CD4-positive, alpha-beta T cell (primary cell): ENCODE results near the gene GIPR. TPM values are rescaled to one million over a fixed set of nuclear protein-coding genes. Genes with fewer than 3 reads are reported as not detected.

ENCODE experiments used
- ATAC-seq: fragments of 200-7000 bp; cut with Tn5 transposase; one replicate; pipeline ENCODE4 v1.10.0; 2022; ENCODE audit warnings: mild to moderate bottlenecking; ENCODE audit not compliant: poor library complexity
- CTCF ChIA-PET: fragments of 350-600 bp; sonication (Branson Sonifier 250); formaldehyde crosslinking; loops from one replicate; lab custom pipeline; 2021; ENCODE audit warnings: antibody characterized with exemption, inconsistent platforms; lab: Charles Lee
- POLR2A ChIA-PET: fragments of 350-600 bp; sonication (Branson Sonifier 250); formaldehyde crosslinking; loops from one replicate; lab custom pipeline; 2021; ENCODE audit warnings: antibody characterized with exemption, inconsistent platforms; lab: Charles Lee
- DNase-seq, 14 experiments: peaks; one replicate each; pipeline ENCODE4 v3.0.0-alpha.2; 2013 to 2020; ENCODE audit warnings: mixed read lengths in 2 of 14
- H3K27ac ChIP-seq, 2 donors: one replicate each; pipeline versions ENCODE4 v1.5.1 to v1.7.0; 2013; ENCODE audit warnings: low read length in 2 of 2, low read depth in 1 of 2, mild to moderate bottlenecking in 1 of 2
- H3K27me3 ChIP-seq, 2 experiments: 1 replicate in 1 of 2; 2 replicates in 1 of 2; pipeline versions ENCODE4 v1.6.1 to v1.7.0; 2013; ENCODE audit warnings: low read length in 2 of 2, control low read depth in 1 of 2, mild to moderate bottlenecking in 1 of 2, moderate library complexity in 1 of 2; ENCODE audit not compliant: insufficient read depth in 2 of 2, control insufficient read depth in 1 of 2
- H3K36me3 ChIP-seq: one replicate; pipeline ENCODE4 v1.6.1; 2013; ENCODE audit warnings: low read length, control low read depth; ENCODE audit not compliant: insufficient read depth
- H3K4me1 ChIP-seq: one replicate; pipeline ENCODE4 v1.6.1; 2013; ENCODE audit warnings: low read length, control low read depth; ENCODE audit not compliant: insufficient read depth
- H3K4me3 ChIP-seq: one replicate; pipeline ENCODE4 v1.5.1; 2013; ENCODE audit warnings: mild to moderate bottlenecking, low read length, moderate library complexity
- H3K9me3 ChIP-seq, 2 experiments: 1 replicate in 1 of 2; 2 replicates in 1 of 2; pipeline versions ENCODE4 v1.6.1 to v1.7.0; 2013; ENCODE audit warnings: low read length in 2 of 2, mild to moderate bottlenecking in 2 of 2, control low read depth in 1 of 2, moderate library complexity in 1 of 2; ENCODE audit not compliant: control insufficient read depth in 1 of 2, insufficient read depth in 1 of 2
- H3K27ac Mint-ChIP-seq: one replicate; pipeline ENCODE4 v1.8.0; 2020; ENCODE audit warnings: mixed read lengths
- H3K27me3 Mint-ChIP-seq: one replicate; pipeline ENCODE4 v1.8.0; 2021; ENCODE audit warnings: mixed read lengths
- H3K36me3 Mint-ChIP-seq: one replicate; pipeline ENCODE4 v1.8.0; 2021; ENCODE audit warnings: low read depth, mixed read lengths
- H3K4me1 Mint-ChIP-seq: one replicate; pipeline ENCODE4 v1.8.0; 2021; ENCODE audit warnings: low read depth, mixed read lengths
- H3K4me3 Mint-ChIP-seq: one replicate; pipeline ENCODE4 v1.8.0; 2020; ENCODE audit warnings: mild to moderate bottlenecking, mixed read lengths
- H3K9me3 Mint-ChIP-seq: one replicate; pipeline ENCODE4 v1.8.0; 2020; ENCODE audit warnings: mixed read lengths
- CTCF ChIP-seq: fragments of 200-600 bp; IDR thresholded peaks from one replicate; pipeline ENCODE4 v1.8.0; 2022; ENCODE audit warnings: antibody characterized with exemption, mild to moderate bottlenecking
- intact Hi-C, 2 experiments: fragments of 100-400 bp; cut with DNase I in 1 of 2; cut with micrococcal nuclease in 1 of 2; formaldehyde crosslinking; loops; one replicate each; pipeline versions ENCODE4 v1.15.1 to v1.9.0; 2023 to 2025; cut with DNase I, micrococcal nuclease
- total RNA-seq, 174 experiments: library from RNA in 2 of 174; stranded (reverse) in 2 of 174; gene quantifications; one replicate each; pipeline ENCODE4 v1.2.3 and lab custom pipeline; 2021 to 2026

GIPR gene
- total RNA-seq, 2 experiments from 2014 or later = 2.4 to 3.0 TPM

GRCh38 chr19:45646345-45646698 is 21.7 kb upstream of the GIPR start:
- ATAC-seq (no peak), DNase-seq (no peak)
- no peak for TF ChIP-seq CTCF
- ChIA-PET CTCF (interaction anchor here (1.1 to 1.9 kb wide), 3 partner anchors 35 to 207 kb away, joined by 4 to 8 read pairs (median 4); partner anchors contain the start of gene QPCTL), POLR2A (interaction anchor here (1.0 to 1.3 kb wide), 7 partner anchors 22 to 256 kb away, joined by 3 to 4 read pairs (median 4); partner anchors contain the start of genes DMWD, GIPR, GPR4 and MYPOP)
- Histone ChIP-seq H3K4me1 (peaks cover 45% of the 10 kb centered on the region), H3K36me3 (no peaks in the 10 kb centered on the region), H3K27me3 (no peaks in the 10 kb centered on the region), H3K9me3 (no peaks in the 10 kb centered on the region), H3K4me3 (peak overlapping the region; percentile 51), H3K27ac (no peak overlapping the region)
- Mint-ChIP-seq H3K4me3 (peak overlapping the region; percentile 86), H3K4me1 (peaks cover 39% of the 10 kb centered on the region), H3K27me3 (no peaks in the 10 kb centered on the region), H3K9me3 (no peaks in the 10 kb centered on the region), H3K36me3 (no peaks in the 10 kb centered on the region), H3K27ac (peak overlapping the region; percentile 79)
- intact Hi-C loops = no loop called here

- H3K9me3 Mint-ChIP-seq = no peaks in the 10 kb centered on the region
- Histone ChIP-seq H3K4me3 (no peak overlapping the region), H3K27ac (no peak overlapping the region), H3K9me3 (no peaks in the 10 kb centered on the region), H3K36me3 (no peaks in the 10 kb centered on the region), H3K27me3 (no peaks in the 10 kb centered on the region), H3K4me1 (peaks cover 10% of the 10 kb centered on the region)
- DNase-seq (no peak), ATAC-seq (no peak)
- H3K4me1 Mint-ChIP-seq = peaks cover 9% of the 10 kb centered on the region
- no peaks in the 10 kb centered on the region for H3K27me3 Mint-ChIP-seq
- intact Hi-C loops = no loop called here
- ChIA-PET POLR2A (interaction anchor here (1.2 kb wide), 1 partner anchor 12 kb away, joined by 3 read pairs; the partner anchor contains the start of gene EML2), CTCF (interaction anchor here (1.2 to 1.6 kb wide), 2 partner anchors 8 to 9 kb away, joined by 4 read pairs; no protein-coding TSS in a partner anchor)
- no peaks in the 10 kb centered on the region for H3K36me3 Mint-ChIP-seq
- no peak for TF ChIP-seq CTCF
- no peak overlapping the region for H3K27ac Mint-ChIP-seq
- H3K4me3 Mint-ChIP-seq = no peak overlapping the region
Measured at GRCh38 chr19:45650722-45651121, 17.3 kb upstream of the GIPR start.

GRCh38 chr19:45653634-45654033 is 14.4 kb upstream of the GIPR start:
- Mint-ChIP-seq H3K4me3 (no peak overlapping the region), H3K9me3 (no peaks in the 10 kb centered on the region), H3K36me3 (no peaks in the 10 kb centered on the region), H3K27ac (no peak overlapping the region), H3K4me1 (no peaks in the 10 kb centered on the region), H3K27me3 (no peaks in the 10 kb centered on the region)
- ChIA-PET POLR2A (interaction anchor here (0.7 kb wide), 1 partner anchor 18 kb away, joined by 3 read pairs; no protein-coding TSS in a partner anchor), CTCF (interaction anchor here (0.6 kb wide), 1 partner anchor 54 kb away, joined by 3 read pairs; no protein-coding TSS in a partner anchor)
- TF ChIP-seq CTCF = no peak
- DNase-seq (no peak), ATAC-seq (no peak)
- H3K27me3 ChIP-seq = no peaks in the 10 kb centered on the region
- no peak overlapping the region for H3K27ac ChIP-seq
- H3K4me3 ChIP-seq = no peak overlapping the region
- H3K4me1 ChIP-seq = no peaks in the 10 kb centered on the region
- H3K9me3 ChIP-seq = no peaks in the 10 kb centered on the region
- no peaks in the 10 kb centered on the region for H3K36me3 ChIP-seq
- intact Hi-C loops = no loop called here
